GM21529 (cell line): ENCODE measurements around the gene SUN3.

Source experiments
- ATAC-seq: cut with Tn5 transposase; IDR thresholded peaks from one replicate; pipeline ENCODE4 v1.9.1; 2021; ENCODE audit not compliant: unreplicated experiment

The SUN3 gene

DNA sequence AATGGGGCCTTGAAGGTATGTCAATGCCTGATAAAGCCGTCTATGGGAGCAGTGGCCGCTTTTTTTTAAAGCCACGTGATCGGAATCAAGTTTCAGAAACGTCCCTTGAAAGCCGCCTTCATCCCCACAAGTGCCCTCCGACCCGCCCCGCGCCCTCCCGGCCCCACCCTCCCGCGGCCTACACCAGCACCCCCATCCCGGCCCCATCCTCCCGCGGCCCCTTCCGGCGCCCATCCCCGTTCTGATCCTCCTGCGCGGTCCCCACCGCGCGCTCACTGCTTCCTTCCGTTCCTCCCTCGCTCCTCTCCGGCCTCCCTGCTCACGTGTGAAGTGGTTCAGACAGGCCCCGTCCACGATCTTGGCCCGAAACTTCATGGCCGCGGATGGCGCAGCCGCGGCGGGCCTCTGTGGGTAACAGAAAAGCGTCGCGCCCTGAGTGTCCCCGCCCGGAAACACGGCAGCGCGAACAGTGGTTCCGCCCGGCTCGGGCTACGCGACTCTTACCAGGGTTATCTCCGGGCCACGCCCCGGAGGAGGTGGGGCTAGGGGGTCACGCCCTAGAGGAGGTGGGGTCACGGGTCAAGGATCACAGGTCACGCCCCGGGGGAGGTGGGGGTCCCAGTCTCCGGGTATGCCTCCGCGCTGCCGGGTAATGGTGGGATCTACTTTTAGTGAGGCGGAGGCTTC is 49.6 kb downstream of the SUN3 start, which contains the start of gene HUS1:
Gene HUS1, minus strand, starts transcription at position 471 of the 687 bp plus-strand sequence. Its CDS starts 96 bp downstream, at position 375.
- ATAC-seq, result peak; percentile 99

DNA sequence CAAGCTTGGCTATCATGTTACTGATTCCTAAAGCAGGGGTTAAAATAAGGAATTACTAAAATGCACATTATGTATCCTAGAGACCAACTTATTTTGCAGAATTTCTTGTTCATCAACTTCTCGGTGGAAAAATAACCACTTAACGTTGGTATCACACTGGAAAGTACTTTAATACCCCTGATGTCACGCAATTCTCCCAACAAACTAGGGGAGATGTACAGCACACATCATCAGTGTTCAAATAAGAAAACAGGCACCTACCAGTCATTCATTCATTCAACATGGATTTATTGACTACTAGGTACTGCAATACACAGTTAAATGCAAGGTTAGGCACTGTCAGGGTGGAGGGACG is 50.1 kb downstream of the SUN3 start:
- no peak for ATAC-seq

DNA sequence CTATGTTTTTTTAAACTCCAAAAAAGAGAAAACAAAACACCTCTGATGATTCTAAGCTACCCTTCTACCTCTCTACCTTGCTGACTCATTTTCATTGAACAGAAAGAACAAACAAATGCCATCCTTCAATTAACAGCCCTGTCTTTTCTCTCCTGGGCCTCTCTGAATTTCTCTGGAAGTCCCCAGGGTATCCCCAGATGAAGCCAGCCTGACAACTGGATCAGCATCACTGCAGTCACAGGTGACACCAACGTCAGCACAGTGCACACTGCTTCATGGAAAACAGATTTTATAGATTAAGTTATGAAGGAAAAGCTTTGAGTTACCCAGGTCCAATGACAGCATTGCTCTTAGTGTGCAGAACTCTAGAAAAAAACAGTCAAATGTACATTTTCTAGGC is 55.2 kb downstream of the SUN3 start:
- ATAC-seq, result no peak

DNA sequence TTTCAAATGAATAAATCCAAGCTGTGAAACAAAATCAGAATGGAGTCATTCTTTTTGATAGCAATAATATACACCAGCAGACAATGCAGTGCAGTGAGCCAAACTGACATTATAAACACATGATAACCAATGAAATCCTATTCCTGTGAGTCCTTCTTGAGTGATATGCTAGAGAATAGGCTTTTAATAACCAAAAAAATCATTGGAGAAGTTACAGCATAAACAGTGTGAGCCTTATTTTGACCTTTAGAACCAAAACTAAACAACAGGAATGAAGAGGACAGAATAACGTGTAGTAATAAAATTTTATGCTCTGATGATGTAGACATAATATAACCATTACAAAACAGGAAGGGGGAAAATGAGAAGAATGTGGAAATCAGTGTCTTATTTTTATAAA is 58.1 kb downstream of the SUN3 start:
- ATAC-seq, result no peak

DNA sequence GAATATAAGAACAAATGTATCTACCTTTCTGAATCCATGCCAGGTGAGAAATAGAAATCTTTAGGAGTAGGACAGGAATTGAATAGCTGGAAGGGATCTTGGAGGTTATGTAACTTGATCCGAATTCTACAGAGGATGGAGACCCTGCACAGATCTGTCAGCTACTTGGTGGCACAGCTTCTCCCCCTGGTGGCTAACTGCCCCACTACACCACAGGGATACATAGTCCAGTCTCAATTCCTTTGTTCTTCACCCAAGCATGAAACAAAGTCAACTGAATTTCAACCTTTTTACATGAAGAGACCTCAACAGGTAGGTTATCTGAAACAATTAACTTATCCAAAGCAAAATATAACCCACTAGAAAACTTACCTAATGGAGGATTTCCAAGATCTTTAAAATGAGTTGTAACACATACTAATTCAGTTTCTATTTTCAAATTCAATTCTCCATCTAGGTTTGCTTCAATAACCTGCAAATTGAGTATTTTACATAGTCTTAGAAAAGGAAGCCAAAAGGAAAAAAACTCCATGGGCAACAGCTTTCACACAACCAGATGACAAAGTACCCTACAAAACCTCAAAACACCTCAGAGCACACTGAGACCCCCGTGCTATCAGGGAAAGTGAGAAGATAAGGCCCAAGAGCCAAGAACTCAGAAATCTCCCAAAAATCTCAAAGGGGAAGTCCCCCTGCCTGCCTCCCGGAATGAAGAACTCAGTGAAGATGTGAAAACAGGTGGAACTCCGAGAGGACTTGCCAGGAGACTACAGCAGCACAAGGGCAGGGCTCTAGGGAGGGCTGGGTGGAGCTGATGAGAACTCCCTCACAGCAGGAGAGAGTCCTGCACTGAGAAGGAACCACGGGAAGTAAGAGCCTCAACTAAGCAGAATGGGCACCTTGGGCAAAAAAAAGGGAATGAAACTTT is 59.8 kb downstream of the SUN3 start:
- peak; percentile 80 for ATAC-seq

DNA sequence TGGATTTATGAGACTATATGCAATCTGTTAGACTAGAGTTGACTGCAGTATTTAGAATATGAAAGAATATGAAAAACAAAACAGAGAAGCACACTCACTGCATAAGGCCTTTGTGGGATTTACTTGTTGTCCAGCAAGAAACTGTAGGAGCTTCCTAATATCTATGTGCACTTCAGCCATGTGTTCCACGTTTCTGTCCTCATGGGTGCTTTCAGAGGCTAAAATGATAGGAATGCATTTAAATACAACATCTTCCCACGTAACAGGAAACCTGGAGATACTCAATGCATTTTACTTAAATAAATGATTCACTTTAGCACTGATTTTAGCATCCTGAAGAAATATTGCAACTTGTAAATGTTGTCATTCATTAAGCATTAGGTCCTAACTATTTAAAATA is 61.2 kb downstream of the SUN3 start:
- ATAC-seq, result no peak

DNA sequence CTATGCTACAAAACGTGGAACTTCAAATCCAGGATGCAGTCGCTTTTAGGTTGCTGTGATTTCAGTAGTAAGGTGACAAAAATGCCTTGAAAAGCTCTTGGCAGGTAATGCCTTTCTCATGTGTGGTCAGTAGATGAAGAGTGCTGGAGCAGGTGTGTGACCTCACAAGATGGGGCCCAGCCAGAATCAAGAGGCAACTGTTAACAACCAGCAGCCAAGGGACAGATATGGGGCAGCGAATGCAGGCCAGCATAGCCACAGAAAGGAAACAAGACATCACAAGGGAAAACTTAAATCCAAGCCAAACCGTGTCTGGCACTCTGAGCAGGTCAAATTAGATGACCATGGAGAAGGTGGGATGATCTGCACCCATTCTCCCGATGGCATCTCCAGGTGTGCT is 61.8 kb downstream of the SUN3 start:
- ATAC-seq, result no peak

DNA sequence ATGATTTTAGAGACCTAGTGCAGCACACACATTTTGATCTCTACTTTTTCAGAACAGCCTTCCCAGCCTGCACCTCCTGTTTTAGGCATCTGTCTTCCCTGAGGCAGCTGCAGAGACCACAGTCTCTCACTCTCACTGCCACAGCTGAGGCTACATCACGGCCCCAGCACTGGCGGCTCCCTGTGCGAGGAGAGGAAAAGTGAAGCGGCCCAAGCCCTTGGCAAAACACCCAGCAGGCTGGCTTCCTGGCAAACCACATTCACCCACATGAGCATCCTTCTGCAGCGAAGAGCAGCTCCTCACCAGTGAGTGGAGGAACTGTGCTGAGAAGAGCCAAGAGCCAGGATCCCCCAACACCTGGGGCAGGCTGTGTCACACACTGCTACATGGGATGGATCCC is 63.5 kb downstream of the SUN3 start:
- no peak for ATAC-seq

DNA sequence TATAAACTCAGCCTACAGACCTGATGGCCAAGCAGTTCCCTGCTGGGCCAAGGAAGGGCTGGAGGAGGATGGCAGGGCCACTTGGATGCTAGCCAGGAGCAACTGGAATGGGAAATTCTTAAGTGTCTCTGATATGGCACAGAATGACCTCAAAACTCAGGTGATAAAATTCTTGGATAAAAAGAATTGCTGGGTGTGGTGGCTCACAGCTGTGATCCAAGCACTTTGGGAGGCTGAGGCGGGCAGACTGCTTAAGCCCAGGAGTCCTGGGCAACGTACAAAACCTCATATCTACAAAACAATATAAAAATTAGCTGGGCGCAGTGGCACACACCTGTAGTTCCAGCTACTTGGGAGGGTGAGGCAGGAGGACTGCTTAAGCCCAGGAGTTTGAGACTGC is 66.6 kb downstream of the SUN3 start:
- no peak for ATAC-seq

DNA sequence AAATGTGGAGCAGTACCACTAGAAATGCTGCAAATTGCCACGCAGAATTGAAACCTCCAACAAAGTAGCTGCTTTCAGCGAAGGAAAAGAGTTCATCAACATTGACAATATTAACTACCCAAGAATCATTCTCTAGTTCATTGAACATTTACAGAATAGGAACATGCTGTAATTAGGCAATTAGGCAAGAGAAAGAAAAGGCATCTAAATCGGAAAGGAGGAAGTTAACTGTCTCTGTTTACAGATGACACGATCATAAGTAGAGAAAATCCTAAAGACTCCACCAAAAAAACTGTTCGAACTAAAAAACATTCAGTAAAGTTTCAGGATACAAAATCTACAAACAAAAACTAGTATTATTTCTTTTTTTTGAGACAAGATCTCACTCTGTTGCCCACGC is 71.8 kb downstream of the SUN3 start:
- ATAC-seq, result no peak

DNA sequence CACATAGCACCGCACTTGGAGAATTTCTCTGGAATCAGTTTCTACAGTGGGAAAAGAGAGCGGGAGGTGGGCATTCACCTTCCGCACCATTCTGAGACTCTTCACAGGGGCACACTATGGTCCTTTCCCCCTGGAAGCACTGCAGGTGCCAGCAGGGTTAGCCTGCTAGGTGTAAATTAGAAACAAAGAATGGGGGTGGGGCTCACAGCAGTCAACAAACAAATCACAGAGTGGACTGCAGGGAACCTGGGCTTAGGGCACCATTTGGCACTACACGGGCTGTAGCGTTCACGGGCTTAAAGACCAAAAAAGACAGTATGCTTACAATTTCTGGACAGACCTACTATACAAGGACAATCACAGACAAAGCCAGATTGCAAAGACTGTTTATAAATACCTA is 72.7 kb downstream of the SUN3 start:
- ATAC-seq, result no peak

DNA sequence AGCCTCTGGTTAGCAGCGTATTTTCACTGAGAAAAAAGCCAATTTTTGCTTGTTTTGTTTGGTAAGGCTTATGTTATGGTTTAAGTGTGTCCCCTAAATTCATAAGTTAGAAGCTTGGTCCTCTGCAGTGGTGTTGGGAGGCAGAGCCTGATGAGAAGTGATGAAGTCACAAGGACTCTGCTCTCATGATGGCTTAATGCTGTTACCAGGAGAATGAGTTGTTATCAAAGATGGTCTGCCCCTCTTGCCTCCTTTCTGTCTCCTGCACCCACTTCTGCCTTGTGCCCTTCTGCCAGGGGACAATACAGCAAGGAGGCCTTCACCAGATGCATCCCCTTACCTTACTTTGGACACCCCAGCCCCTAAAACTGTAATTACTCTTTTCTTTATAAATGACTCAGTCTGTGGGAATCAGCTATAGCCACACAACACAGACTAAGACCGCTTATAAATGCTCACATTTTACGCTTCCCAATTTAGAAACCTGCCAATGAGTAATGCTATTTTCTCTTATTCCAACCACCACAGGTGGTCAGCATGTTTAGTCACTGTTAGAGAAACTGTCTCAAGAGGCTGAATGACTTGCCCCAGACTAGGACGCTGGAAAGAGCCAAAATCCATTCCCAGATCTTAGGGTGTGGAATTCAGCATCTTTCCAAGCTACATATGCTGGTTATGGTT is 74.5 kb downstream of the SUN3 start:
- peak; percentile 44 for ATAC-seq

DNA sequence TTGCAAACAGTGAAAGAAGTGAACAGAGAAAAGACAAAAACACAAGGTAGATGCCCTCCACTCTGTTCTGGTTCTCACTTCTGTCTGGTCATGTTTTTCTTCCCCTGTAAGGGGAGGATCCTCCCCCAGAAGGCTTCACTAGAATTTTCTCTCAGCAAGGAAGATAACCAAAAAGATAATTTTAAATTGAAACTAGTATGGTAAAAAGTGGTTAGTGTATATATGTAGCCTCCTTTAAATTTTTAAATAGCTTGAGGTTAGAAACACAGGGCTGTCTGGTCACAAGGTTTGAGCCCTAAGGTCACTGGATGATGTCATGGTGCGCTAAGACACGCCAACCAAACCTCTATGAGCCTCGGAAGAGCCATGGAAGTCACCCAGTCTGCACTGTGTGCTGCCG is 75.1 kb downstream of the SUN3 start:
- ATAC-seq, result peak; percentile 79

DNA sequence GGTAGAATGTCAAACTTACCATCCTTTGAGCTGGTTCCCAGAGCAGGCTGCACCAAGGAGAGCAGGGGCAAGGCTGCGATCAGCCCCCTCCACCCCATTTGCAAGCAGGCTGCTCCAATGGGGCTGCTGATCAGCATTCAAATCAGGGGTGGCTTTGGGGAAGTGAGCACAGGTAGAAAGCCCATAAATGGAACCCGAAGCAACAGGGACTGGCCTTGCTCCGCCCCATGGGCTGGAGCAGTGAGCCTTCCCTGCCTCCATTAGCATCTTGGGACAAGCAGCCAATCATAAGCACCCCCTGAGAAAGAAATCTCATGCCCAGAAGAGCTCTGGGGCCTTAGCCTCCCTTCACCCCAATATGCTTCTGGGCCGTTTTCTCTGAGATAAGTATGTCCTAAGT is 76.7 kb downstream of the SUN3 start:
- ATAC-seq, result no peak

DNA sequence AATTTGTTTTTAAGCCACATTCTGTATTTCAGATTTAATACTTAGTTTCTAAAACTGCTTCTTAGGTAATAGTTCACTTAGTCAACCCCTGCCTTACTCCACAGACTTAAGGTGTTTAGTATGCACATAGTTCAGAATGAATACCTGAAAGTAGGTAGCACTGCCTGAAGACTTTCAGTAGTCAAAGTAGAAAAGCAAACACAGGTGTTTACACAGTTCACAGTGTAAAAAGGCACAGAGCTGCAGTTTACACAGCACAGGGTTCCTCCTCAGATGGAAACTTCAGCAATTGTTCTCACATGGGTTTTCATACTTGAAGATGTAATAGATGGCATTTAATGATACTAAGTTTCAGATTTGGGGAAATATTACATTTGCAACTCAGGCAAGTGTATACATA is 77.5 kb downstream of the SUN3 start:
- ATAC-seq, result no peak

DNA sequence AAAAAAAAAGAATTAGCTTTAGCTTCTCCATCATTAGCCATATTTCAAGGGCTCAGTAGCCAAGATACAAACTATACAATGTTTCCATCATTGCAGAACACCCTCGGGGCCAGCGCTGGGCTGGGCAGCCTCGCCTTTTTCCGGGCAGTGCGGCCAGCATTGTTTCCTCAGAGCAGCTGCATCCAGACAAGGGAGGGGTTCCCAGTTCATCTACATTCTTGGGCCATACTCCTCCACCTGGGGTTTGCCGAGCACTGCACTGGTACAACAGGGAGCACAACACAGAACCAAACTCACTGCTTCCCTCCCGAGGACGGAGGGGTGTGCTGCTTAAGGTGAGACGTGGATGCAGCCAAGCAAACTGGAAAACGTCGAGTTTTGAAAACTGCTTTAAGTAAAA is 78.2 kb downstream of the SUN3 start:
- ATAC-seq, result no peak

DNA sequence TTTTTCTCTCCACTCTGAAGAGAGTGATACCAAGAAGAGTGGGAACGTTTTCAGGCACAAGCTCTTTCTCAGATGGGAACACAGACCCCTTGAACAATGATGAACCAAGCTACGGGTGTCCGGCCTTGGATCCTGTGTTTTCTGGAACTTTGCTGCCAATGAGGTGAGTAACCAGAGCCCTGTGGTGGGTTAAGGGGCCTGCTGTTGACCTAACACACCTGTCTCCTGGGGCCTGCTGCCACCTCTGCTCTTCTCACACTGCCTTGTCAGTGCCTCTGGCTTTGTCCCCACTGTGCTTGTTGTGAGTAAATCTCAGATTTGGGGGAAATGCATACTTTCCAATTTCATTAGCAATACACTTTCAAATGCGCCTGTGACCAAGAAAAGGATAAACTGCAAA is 79.2 kb downstream of the SUN3 start:
- no peak for ATAC-seq

DNA sequence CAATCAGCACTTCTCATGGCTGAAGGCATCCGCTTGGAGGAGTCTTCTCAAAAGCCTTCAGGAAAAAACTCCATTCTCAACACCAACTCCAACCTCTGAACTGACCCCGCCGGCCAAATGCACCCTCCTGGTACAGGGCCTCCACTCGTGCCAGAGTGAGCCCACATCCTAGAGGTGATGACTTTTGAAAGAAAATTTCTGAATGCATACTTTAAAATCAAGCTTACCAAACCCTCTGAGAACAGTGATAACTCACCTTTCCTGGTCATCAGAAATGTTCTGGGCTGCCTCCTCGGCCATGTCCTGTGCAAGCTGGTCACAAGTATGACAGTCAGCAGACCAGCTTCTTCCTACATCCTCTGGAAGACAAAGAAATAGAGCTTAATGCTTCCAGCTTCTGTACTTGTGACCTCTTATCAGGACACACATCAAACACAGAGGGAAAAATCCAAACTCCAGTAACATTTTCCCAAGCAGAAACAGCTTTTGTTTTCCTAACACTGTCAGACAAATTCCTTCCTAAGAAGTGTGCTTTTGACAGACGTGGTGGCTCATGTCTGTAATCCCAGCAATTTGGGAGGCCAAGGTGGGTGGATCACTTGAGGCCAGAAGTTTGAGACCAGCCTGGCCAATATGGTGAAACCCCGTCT is 80.6 kb downstream of the SUN3 start, which contains the start of gene PKD1L1:
Gene PKD1L1, minus strand, starts transcription at position 326 of the 650 bp plus-strand sequence. Its CDS starts 26 bp downstream, at position 300.
- no peak for ATAC-seq

DNA sequence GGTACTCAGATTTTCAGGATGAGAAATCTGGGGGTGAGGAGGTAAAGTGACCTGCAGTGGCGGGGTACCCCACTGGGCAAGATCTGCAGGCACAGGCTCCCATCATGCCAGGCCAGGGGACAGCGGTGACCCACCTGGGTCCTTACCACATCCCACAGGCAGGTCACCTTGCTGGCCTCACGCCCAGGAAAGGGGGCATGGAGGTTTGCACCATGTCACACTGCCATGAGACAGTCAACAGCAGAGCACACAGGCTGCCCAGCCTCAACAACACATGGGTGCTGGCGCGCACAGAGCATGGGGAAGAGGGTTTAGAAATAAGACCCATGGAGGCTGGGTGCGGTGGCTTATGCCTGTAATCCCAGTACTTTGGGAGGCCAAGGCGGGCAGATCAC is 81.6 kb downstream of the SUN3 start:
- no peak for ATAC-seq

DNA sequence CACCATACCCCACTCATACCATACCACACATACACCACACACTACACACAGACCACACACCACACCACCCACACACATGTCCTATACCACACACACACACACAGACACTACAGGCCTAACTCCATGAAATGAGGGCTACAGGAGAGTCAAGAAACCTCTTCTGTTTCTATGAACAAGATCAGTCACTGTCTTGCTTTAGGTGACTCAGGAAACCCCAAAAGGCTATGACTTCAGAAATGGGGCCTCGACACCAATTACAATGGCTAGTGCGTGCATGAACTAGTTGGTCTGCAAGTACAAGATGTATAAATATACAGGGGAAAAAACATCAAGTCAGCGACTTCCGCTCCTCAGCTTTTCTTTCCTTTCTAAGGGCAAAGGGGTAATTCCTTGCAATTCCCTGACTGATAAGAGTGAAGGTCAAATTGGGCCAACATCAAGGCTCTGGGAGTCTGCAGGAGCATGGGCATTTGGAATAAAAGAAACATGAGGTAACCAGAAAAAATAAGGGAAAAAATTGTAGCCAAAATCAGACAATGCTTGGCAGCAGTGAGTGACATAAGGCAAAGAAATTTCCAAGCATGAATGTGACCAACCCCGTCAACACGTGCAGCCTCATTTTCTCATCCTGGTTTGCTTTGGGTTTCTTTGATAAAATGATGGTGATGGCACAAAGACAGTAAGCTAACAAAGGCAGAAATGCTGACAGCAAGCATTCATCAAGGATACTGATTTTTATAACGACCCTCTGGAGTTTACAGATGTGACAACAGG is 82.1 kb downstream of the SUN3 start:
- no peak for ATAC-seq
